ENCODE data around the gene FBXO45.

DNA sequence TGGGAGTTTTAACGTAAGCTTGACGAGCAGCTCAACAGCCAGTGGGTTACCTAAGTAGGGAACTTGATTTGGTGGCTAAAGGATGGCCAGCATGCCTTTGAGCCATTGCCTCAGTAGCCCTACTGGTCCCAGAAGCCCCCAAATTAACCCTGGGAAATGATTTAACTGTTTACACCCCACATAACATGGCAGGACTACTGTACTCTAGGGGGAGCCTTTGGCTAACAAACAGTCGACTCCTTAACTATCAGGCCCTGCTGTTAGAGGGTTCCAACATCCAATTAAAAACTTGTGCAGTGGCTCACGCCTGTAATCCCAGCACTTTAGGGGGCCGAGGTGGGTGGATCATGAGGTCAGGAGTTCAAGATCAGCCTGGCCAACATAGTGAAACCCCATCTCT, 43.9 kb upstream of the FBXO45 start:
- TF ChIP-seq POLR2AphosphoS5 (IDR thresholded peaks at IDR 0.05) (no peak), CTCF (IDR thresholded peaks at IDR 0.05) (no peak)

Data from suprapubic skin (tissue), 3 donors.